Heart right ventricle (tissue), 16 donors: Measurements from ENCODE around the gene HTN3. TPM values are rescaled to one million over a fixed set of nuclear protein-coding genes. Genes with fewer than 3 reads are reported as not detected.
"Not testable (repeated sequence)": the region's sequence is repeated elsewhere in the genome, so short reads cannot be mapped to it uniquely, and the experiment has no call there.

Experiments used
- ATAC-seq, 8 donors: fragments of 200-7000 bp; cut with Tn5 transposase; one replicate each; pipeline ENCODE4 v1.9.1; 2020; ENCODE audit warnings: mild to moderate bottlenecking in 8 of 8, moderate library complexity in 8 of 8, moderate number of reproducible peaks in 1 of 8
- DNase-seq, 2 donors: peaks; one replicate each; pipeline ENCODE4 v3.0.0-alpha.2; 2020
- H3K27ac ChIP-seq, 10 donors: fragments of 200-600 bp; sonication (generic) in 2 of 10; one replicate each; pipeline versions ENCODE4 v1.5.0 to v1.8.0; 2020 to 2022; ENCODE audit warnings: mild to moderate bottlenecking in 3 of 10
- H3K27me3 ChIP-seq, 7 donors: fragments of 200-600 bp; one replicate each; pipeline ENCODE4 v1.8.0; 2021 to 2022; ENCODE audit warnings: mild to moderate bottlenecking in 2 of 7
- H3K36me3 ChIP-seq, 9 donors: fragments of 200-600 bp; sonication (generic) in 1 of 9; one replicate each; pipeline versions ENCODE4 v1.5.0 to v1.8.0; 2020 to 2022; ENCODE audit warnings: mild to moderate bottlenecking in 2 of 9
- H3K4me1 ChIP-seq, 9 donors: fragments of 200-600 bp; sonication (generic) in 1 of 9; one replicate each; pipeline versions ENCODE4 v1.5.0 to v1.8.0; 2020 to 2022; ENCODE audit warnings: mild to moderate bottlenecking in 4 of 9
- H3K4me3 ChIP-seq, 10 donors: fragments of 200-600 bp; sonication (generic) in 2 of 10; one replicate each; pipeline versions ENCODE4 v1.5.0 to v1.8.0; 2020 to 2022; ENCODE audit warnings: mild to moderate bottlenecking in 7 of 10, moderate library complexity in 2 of 10
- H3K9me3 ChIP-seq, 11 donors: fragments of 200-600 bp in 10 of 11; sonication (generic) in 2 of 11; one replicate each; pipeline versions ENCODE4 v1.5.0 to v1.8.0; 2013 to 2022; ENCODE audit warnings: mild to moderate bottlenecking in 2 of 11, control low read depth in 1 of 11, moderate library complexity in 1 of 11
- WGBS, 2 donors: extraction: QIAGEN DNeasy Blood & Tissue Kit; methylation state at CpG; one replicate each; pipeline ENCODE4 v1.1.7; 2013; ENCODE audit warnings: inconsistent platforms in 1 of 2; 5-methylcytosine and 5-hydroxymethylcytosine counted together
- intact Hi-C, 10 donors: fragments of 100-400 bp; cut with DNase I; formaldehyde crosslinking; loops; one replicate each; pipeline versions ENCODE4 v1.11.1 to v1.14.2; 2022
- polyA plus RNA-seq, 2 donors: library from polyadenylated mRNA; stranded (reverse); fragments of 200-250 nt; gene quantifications; one replicate each; pipeline ENCODE4 v1.2.3, GENCODE V29; 2013
- total RNA-seq, 10 donors: library from RNA; stranded (reverse); fragmentation: NEBNext Ultra II Directional in 3 of 10; extraction: Animal tissue kit (Norgen Biotek cat#: 25700) in 3 of 10; gene quantifications; one replicate each; pipeline versions ENCODE4 v1.2.1 to v1.2.4, GENCODE V29; 2021 to 2023
- TF ChIP-seq, protein P1 (sequence below), 9 donors: fragments of 200-600 bp; sonication (generic) in 2 of 9; IDR thresholded peaks; one replicate each; pipeline versions ENCODE4 v1.5.0 to v1.8.0; 2021 to 2022; ENCODE audit warnings: antibody characterized with exemption in 9 of 9, mild to moderate bottlenecking in 5 of 9, moderate library complexity in 1 of 9
- donor health status: Arrhythmogenic right ventricular cardiomyopathy.
- donor health status: ischemic (EF 13 %, LVEDD 7.1; RV severe dilation, severe dysfunction).
- donor health status: healthy with polysubstance abuse.
- donor health status: DM: no; HTN: yes; CAD: no.
- donor health status: DM: no; HTN: no; CAD: no.
- donor health status: ischemic (EF 25% LVEDD 6.9; RV normal size, moderate dysfunction).
- donor health status: ischemic (EF 25% LVEDD 5.7; RV mildly dilated, moderate dysfunction).
- donor health status: healthy.
- donor health status: DM: yes; HTN: yes; CAD: no.
- donor health status: Ischemic cardiomyopathy.
- donor health status: ischemic (EF 35%, LVEDD 5.7; RV mildly dilated, moderate dysfunction).
- donor health status: nonischemic (EF 11% LVEDD 7.7; RV severe dilation, severe dysfunction).
- donor health status: DM: yes; HTN: yes; CAD: no.
- donor health status: PGD.
- donor health status: ischemic (EF 29% LVEDD 5.4; RV normal size, mild dysfunction).
- donor health status: nonischemic (EF 23%, LVEDD 6.1; RV moderate dilation, normal function).

Gene HTN3
- total and polyA plus RNA-seq, 12 donors, result not detected

DNA sequence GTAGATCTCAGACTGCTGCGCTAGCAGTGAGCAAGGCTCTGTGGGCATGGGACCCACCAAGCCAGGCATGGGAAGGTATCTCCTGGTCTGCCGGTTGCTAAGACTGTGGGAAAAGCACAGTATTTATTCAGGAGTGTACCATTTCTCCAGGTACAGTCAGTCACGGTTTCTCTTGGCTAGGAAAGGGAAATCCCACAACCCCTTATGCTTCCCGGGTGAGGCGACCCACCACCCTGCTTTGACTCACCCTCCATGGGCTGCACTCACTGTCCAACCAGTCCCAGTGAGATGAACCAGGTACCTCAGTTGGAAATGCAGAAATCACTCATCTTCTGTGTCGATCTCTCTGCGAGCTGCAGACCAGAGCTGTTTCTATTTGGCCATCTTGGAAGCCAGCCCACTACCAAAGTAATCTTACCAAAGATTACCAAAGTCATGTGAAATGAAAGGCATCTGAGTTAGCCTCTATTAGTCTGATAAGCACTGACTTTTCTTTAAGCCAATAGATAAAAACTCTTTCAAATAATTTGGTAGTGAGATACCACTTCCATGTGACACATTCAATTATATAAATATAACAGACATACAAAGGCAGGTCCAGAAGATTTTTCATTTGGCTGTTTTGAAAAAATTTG lies 13.5 kb downstream of the HTN3 start:
- Histone ChIP-seq H3K36me3 (no peaks in the 10 kb centered on the region), H3K4me1 (no peaks in the 10 kb centered on the region), H3K9me3 (peaks cover 0 to 30% (median 0%) of the 10 kb centered on the region in 11 donors), H3K27ac (no peak overlapping the region), H3K4me3 (no peak overlapping the region), H3K27me3 (no peaks in the 10 kb centered on the region)
- ATAC-seq (no peak), DNase-seq (no peak)
- TF ChIP-seq, protein P1, sequence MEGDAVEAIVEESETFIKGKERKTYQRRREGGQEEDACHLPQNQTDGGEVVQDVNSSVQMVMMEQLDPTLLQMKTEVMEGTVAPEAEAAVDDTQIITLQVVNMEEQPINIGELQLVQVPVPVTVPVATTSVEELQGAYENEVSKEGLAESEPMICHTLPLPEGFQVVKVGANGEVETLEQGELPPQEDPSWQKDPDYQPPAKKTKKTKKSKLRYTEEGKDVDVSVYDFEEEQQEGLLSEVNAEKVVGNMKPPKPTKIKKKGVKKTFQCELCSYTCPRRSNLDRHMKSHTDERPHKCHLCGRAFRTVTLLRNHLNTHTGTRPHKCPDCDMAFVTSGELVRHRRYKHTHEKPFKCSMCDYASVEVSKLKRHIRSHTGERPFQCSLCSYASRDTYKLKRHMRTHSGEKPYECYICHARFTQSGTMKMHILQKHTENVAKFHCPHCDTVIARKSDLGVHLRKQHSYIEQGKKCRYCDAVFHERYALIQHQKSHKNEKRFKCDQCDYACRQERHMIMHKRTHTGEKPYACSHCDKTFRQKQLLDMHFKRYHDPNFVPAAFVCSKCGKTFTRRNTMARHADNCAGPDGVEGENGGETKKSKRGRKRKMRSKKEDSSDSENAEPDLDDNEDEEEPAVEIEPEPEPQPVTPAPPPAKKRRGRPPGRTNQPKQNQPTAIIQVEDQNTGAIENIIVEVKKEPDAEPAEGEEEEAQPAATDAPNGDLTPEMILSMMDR (IDR thresholded peaks at IDR 0.05), result no peak
- 64 to 79% methylated on average over 7 of the region's 7 CpGs for WGBS, 2 donors
- intact Hi-C loops, result no loop called here

GRCh38 chr4:70050138-70050537 lies 21.9 kb downstream of the HTN3 start, which contains the start of gene HTN1:
Gene HTN1, plus strand, starts transcription at chr4:70050438. Its CDS starts 2,639 bp downstream, at chr4:70053077.
- H3K27me3 ChIP-seq, H3K4me3 ChIP-seq, DNase-seq, H3K36me3 ChIP-seq, ATAC-seq, H3K9me3 ChIP-seq, intact Hi-C loops, H3K27ac ChIP-seq, H3K4me1 ChIP-seq: not testable (repeated sequence)
- WGBS, 2 donors, result 71 to 75% methylated on average over 5 of the region's 6 CpGs

GRCh38 chr4:70056534-70056933 lies 28.3 kb downstream of the HTN3 start:
- intact Hi-C loops, H3K4me1 ChIP-seq, ATAC-seq, H3K4me3 ChIP-seq, DNase-seq, H3K27me3 ChIP-seq, H3K27ac ChIP-seq, H3K36me3 ChIP-seq: not testable (repeated sequence)
- WGBS, 2 donors, result 33 to 74% methylated on average over 1 of the region's 1 CpG
- H3K9me3 ChIP-seq, result peaks cover 0 to 27% (median 4%) of the 10 kb centered on the region in 11 donors

GRCh38 chr4:70057651-70058050 lies 29.4 kb downstream of the HTN3 start:
- intact Hi-C loops, result no loop called here
- H3K27ac ChIP-seq, result no peak overlapping the region
- no peaks in the 10 kb centered on the region for H3K4me1 ChIP-seq
- H3K36me3 ChIP-seq, result no peaks in the 10 kb centered on the region
- no peaks in the 10 kb centered on the region for H3K27me3 ChIP-seq
- WGBS, 2 donors, result 65 to 89% methylated on average over 1 of the region's 1 CpG
- TF ChIP-seq, protein P1 (IDR thresholded peaks at IDR 0.05), result no peak
- ATAC-seq (no peak), DNase-seq (no peak)
- no peak overlapping the region for H3K4me3 ChIP-seq
- H3K9me3 ChIP-seq, result peaks cover 0 to 27% (median 4%) of the 10 kb centered on the region in 11 donors

- ATAC-seq, result no peak
- H3K4me1 ChIP-seq, result no peaks in the 10 kb centered on the region
- no peak for DNase-seq
- H3K27ac ChIP-seq, result no peak overlapping the region
- no peak overlapping the region for H3K4me3 ChIP-seq
- no peaks in the 10 kb centered on the region for H3K36me3 ChIP-seq
- intact Hi-C loops, result no loop called here
- TF ChIP-seq, protein P1 (IDR thresholded peaks at IDR 0.05), result no peak
- H3K9me3 ChIP-seq, result peaks cover 0 to 27% (median 4%) of the 10 kb centered on the region in 11 donors
- no peaks in the 10 kb centered on the region for H3K27me3 ChIP-seq
These were observed 30.9 kb downstream of the HTN3 start for GRCh38 chr4:70059149-70059548.
